Adipose tissue (tissue), 3 donors: Measurements from ENCODE around the gene ZNF618. TPM values are rescaled to one million over a fixed set of nuclear protein-coding genes. Genes with fewer than 3 reads are reported as not detected.

ENCODE experiments used
- H3K27ac ChIP-seq: one replicate; pipeline ENCODE4 v1.5.1; 2013; ENCODE audit warnings: low read depth, low read length
- WGBS, 3 donors: extraction: QIAGEN DNeasy Blood & Tissue Kit; methylation state at CpG; one replicate each; pipeline ENCODE4 v1.1.7; 2013; 5-methylcytosine and 5-hydroxymethylcytosine counted together
- polyA plus RNA-seq, 3 donors: library from polyadenylated mRNA; stranded (reverse); fragments of 200-250 nt; gene quantifications; one replicate each; pipeline ENCODE4 v1.2.3, GENCODE V29; 2013
- donor health status: healthy with polysubstance abuse.
- donor health status: Bipolar disorder and iron deficiency.
- donor health status: healthy.

ZNF618 gene
- polyA plus RNA-seq, 3 donors: 2.6 to 3.9 (median 2.6) TPM

DNA sequence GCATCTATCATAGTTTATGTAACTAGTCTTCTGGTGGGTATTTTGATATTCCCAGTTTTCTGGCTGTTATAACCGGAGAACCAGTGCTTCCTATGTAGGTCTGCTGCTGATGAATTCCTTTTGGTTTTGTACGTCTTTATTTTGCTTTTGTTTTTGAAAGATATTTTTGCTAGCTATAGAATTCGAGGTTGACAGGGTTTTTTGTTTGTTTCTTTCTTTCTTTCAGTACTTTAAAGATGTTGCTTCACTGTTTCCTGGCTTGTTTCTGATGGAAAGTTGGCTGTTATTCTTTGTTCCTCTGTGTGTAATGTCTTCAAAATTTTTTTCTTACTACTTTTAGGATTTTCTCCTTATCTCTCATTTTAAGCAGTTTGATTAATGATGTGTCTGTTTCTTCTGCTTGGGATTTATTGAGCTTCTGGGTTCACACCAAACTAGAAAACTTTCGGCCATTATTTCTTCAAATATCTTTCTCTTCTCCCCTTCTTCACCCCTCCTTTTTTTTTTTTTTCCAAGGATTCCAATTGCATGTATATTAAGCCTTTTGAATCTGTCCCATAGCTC, 27.5 kb downstream of the ZNF618 start:
- 74 to 90% (median 75%) methylated on average over 4 of the region's 4 CpGs for WGBS, 3 donors
- no peak overlapping the region for H3K27ac ChIP-seq

DNA sequence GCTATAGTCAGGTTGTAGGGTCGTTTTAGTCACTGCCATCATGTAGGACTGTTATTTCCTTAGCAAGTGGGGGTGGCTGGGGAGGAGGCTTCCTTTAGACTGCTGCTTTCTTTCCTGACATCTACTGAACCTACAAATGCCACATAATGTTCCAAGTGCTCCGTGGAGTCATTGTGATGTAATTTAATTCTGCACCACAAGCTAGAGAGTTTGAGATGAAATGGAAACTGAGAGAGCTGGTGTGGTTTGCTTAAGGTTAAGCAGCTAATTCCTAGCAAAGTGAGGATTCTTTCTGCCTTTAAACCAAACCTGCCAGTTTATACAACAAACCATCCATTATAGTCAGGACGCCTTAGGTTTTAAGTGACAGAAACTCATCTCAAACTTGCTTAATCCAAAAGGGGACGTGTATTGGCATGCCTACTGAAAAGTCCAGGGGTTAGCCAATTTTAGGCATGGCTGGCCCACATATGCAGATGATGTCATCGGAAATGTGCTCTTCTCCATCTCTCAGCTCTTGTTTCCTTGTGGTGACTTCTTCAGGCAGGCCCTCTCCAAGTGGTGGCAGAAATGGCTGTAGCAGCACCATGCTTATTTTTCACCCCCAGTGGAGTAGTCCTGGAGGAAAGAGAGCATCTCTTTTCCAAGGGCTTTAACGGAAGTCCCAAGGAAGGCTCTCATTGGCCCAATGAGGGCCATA, 30.5 kb downstream of the ZNF618 start:
- H3K27ac ChIP-seq: no peak overlapping the region
- 69 to 86% (median 69%) methylated on average over 6 of the region's 6 CpGs for WGBS, 3 donors

DNA sequence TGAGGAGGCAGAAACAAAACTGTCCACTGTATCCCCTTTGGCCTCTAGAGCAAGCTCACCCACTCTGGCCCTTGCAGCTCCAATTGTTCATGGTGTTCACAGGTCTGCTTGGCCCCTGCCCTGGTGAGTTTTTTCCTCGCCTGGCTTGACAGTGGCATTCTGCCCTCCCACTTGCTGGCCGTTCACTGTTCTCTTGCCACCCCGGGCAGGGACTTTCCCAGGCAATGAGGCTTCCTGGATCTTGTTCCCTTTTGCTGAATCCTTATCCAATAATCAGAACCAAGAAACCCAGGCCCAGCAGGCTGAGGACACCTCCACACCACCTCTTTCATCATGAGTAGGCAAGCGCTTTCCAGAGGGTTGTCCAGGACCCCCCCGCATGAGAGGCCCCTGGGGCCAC, 31.2 kb downstream of the ZNF618 start:
- WGBS, 3 donors: 84 to 91% (median 84%) methylated on average over 5 of the region's 5 CpGs
- H3K27ac ChIP-seq: no peak overlapping the region

DNA sequence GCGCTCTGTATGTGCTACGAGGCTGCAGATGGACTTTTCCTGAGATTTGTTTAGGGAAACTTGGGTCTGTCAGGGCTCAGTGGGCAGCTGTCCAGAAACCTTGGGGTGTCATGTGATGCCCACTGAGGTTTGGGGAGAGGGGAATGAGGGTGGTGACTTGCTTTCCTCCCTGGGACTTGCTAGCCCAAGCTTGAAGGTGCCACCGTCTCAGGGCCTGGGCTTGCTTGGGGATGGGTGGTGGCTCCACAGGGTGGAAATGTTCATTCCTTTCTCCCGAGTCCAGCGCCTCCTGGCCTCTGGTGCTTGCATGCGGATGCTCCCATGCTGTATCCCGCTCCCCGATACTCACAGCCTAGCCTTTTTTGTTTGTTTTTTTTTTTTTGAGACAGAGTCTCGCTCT, 33.3 kb downstream of the ZNF618 start:
- H3K27ac ChIP-seq: no peak overlapping the region
- 87 to 98% (median 94%) methylated on average over 9 of the region's 9 CpGs for WGBS, 3 donors

DNA sequence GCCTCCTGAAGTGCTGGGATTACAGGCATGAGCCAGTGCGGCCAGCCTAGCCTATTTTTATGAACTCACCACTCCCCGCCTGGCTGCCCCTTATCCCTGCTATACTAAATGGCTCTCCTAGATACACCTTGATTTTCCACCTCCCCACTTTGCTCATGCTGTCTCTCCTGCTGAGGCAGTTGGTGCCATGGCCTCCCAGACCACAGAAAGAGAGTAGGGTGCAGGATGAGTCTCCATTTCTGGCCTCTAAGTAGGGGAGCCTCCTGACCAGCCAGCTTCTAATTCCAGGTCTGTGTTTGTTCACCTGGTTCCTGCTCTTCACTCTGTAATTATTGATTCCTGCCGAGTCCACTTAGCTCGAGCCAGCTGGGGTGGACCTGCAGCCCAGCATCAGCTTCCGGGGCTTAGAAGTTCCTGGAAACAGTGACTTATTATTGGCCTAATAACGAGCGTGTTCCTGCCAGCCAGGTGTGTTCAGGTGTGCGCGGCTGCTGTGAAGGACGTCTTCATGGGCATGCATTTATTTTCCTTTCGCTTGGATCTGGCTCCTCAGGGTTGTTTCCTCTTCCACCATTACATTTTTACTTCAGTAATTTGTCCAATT, 34.0 kb downstream of the ZNF618 start:
- H3K27ac ChIP-seq: no peak overlapping the region
- 34 to 88% (median 87%) methylated on average over 11 of the region's 11 CpGs for WGBS, 3 donors

DNA sequence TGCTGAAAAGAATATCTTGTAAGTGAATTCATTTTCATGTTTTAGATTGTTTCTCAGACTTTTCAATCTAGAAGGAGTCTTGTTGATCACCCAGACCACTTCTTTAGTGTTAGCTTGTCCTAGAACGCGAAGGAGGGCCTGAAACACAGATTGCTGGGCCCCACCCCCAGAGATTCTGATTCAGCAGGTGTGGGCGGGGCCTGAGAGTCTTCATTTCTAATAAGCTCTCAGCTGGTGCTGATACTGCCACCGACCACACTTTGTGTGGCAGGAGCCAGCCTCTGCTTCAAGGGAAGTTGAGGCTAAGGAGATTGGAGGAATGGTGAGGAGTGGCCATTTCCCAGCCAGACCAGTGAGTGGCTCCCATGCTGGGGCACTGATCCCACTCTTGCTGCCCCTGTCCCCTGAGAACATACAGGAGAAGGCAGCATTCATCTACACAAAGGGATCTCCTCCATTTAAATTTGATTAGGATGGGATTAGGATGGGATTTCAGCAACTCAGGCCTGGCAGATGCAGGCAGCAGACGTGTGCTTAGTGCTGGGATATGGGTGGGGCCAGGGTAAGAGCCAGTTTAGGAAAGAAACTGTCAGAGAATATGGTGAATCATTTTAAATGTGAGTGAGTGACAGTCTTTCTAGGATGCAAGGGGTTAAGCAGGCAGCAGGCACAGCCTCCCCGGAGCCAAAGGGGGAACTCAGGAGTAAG, 35.9 kb downstream of the ZNF618 start:
- 62 to 83% (median 80%) methylated on average over 6 of the region's 6 CpGs for WGBS, 3 donors
- no peak overlapping the region for H3K27ac ChIP-seq

DNA sequence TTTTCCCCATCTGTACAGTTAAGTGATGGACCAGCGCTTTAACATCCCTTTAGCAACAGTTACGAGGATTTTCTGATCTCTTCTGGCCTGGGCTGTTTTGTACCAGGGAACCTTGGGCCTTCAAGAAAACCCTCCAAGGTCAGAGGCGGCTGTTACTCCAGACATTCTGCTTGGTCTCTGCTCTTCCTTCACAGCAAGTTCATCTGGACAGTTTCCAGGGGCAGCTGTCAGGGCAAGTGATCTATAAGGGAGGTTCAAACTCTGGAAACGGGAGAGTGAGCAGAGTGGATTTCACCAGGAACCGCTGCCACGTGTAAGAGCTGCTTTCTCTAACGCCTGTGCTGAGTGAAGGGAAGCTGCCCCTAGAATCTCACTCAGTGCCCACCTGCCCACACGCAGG, 36.7 kb downstream of the ZNF618 start:
- WGBS, 3 donors: 54 to 76% (median 65%) methylated on average over 8 of the region's 8 CpGs
- no peak overlapping the region for H3K27ac ChIP-seq

DNA sequence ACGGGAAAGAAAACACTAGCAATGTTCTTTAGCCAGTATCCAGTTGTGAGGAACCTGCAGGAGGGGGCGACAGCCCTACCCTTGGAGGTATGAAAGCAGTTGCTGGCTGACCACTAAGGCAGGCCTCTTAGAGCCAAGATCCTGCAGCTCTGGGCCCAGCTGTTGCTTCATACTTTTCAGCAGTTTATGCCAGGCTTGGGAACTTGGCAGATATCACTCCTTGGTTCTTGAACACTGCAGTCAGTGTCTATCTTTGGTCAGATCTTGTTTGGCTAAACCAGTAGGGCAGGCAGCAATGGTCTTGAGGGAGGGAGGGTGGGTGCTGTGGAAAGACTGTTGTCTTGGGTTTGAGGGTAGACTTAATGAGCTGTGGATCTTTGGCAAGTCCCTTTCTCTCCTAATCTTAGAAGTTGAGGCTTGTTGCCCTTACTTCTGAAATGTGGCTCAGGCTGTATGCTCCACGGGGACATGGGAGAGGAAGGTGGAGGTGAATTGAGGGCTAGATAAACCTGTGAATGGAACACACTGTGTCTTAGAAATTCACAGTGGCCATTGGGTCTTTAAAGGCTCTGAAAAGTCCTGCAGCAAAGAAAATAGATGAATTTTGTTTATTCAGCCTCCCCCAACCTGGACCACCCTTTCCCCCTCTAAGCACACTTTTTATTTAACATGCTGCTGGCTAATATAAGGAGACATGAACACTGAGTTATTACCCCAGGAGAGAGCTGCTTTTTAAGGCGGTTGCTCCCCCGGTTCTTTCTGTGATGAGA, 37.5 kb downstream of the ZNF618 start:
- 77 to 88% (median 85%) methylated on average over 5 of the region's 5 CpGs for WGBS, 3 donors
- no peak overlapping the region for H3K27ac ChIP-seq

DNA sequence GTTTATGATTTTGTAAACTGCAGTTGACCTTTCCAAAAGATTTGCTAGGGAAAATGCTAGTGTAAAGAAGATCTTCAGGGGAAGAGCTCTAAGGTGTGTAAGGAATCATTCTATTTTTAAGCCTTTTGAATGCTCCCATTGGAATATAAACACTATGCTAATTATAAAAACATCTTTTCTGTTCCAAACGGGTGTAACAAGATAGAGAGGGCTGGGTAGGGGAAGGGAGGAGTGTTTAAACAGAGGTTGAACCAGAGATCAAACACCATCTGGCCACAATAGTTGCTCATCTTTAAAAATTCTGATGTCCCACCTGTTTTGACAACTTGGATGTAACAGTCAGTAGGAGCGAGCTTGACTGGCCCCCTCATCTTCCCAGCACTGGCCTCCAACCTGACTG, 38.4 kb downstream of the ZNF618 start:
- H3K27ac ChIP-seq: no peak overlapping the region
- WGBS, 3 donors: 66 to 70% (median 69%) methylated on average over 2 of the region's 2 CpGs

DNA sequence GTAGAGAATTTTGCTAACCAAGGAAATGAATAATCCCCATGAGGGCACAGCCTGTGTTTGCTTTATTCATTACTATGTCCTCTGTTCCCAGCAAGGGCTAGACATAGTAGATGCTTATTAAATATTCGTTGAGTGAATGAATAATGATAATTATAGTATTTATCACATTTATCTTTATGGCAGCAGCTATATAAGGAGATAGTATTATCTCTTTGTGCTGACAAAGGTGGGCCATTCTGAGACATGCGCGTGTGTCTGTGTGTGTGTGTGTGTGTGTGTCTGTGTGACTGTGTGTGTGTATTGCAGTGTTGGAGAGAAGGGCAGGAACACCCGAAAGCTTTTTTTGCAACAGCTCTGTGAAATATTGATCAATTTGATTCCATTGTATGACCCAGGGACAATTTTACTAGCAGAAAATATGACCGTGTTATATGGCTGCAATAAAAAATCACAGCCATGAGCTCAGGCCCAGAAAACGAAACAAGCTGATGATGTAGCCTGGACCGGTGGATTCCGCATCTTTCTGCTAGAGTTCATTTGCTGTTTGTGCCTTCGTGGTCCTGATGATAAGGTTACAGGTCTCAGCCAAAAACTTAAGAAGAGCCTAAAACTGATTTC, 39.8 kb downstream of the ZNF618 start:
- no peak overlapping the region for H3K27ac ChIP-seq
- WGBS, 3 donors: 88 to 96% (median 94%) methylated on average over 9 of the region's 9 CpGs

DNA sequence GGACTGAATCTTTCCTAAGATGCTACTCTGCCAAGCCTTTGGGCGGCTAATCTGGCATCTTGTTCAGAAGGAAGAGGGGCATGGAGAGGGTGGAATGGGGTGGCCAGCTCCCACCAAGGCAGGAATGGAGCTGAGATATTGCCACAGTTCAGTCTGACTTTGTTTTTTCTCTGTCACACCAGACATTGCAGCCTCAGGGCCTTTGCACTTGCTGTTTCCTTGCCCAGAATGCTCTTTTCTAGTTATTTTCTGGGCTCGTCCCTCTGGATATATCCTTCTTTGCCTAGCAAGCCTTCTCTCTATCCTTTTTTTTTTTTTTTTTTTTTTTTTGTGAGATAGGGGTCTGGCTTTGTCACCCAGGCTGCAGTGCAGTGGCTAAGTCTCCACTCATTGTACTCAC, 40.8 kb downstream of the ZNF618 start:
- WGBS, 3 donors: 98% methylated on average over 2 of the region's 2 CpGs
- H3K27ac ChIP-seq: no peak overlapping the region

DNA sequence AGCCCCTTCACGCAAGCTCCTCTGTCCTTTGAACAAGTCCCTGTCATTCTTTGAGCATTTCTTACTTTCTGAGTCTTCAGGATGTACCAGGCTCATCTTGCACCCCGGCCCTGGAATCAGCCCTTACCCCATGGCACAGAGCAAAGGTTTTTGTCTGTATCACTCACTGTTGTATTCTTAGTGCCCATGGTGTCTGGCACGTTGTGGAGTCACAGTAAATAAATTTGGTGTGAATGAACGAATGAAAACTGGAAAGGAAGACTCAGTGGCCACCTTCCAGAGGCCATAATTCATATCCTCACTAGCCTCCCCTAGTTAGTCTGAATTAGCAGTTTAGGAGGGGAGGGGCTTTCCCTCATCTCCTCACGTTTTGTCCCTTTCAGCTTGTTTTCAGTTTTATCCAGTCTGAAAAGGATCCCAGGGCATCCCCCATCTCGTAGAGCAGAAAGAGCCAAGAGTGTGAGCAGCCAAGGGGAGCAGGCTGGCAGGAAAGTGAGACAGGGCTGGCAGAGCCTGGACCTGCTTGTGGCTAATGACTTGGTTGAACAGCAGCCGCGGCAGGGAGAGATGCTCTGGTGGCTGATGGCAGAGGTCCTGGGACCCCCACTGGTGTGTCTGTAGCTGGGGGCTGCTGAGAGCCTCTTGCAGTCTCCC, 42.7 kb downstream of the ZNF618 start:
- 70 to 90% (median 77%) methylated on average over 8 of the region's 8 CpGs for WGBS, 3 donors
- no peak overlapping the region for H3K27ac ChIP-seq

DNA sequence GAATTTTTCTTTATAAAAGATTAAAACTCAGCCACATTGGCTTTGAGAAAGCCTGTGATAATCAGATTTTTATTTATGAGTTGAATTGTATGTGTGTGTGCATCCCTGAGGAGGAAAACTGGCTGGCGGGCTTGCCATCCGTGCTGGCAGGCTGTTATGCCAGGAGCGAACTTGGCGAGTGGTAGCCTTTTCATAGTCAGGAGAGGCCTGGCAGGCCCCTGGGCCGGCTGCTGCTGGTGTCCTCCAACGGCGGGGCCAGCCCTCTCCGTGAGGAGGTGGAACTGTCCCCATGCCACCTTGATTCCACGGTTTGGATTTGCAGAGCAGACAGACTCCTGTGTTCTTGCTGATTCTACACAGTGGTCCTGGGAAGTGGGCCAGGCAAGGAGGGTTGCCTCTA, 43.3 kb downstream of the ZNF618 start:
- no peak overlapping the region for H3K27ac ChIP-seq
- WGBS, 3 donors: 84 to 91% (median 88%) methylated on average over 9 of the region's 9 CpGs

DNA sequence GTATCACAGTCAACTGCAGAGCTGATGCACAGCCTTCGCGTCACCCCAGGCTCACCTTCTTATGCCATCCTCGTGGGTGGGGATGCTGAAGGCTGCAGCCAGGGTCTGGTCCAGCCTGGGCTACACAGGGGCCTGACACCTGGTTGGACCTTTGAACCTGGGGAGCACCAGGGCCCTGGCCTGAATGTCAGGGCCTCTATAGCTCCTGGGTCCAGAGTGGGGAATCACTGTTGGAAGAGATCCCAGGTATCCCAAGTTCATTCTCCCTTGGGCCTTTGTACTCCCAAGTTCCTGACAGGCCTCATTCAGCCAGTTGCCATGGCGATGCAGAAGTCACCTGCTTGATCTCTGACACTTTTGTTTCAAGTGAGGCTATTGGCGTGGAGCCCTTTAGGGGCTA, 43.8 kb downstream of the ZNF618 start:
- 95 to 96% (median 95%) methylated on average over 5 of the region's 5 CpGs for WGBS, 3 donors
- no peak overlapping the region for H3K27ac ChIP-seq

DNA sequence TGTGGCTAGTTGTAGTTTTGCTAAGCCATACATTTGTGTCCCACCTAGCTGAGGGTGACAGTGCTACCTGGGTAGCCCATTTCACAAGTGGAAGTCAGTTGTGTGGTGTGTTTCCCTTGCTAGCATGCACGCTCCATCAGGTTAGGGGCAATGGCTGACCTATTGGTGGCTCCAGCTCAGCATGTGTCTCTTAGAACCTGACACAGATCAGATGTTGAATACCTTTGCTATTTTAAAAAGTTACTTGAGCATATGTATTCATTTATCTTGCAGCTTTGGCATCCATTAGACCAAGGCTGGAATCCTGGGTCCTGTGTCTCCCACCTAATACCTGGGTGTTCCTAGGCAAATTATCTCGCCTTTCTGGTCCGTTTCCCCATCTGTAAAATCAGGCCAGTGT, 44.8 kb downstream of the ZNF618 start:
- whole genome bisulfite sequencing, 3 donors: 94 to 99% (median 96%) methylated on average over 3 of the region's 3 CpGs
- H3K27ac ChIP-seq: no peak overlapping the region

DNA sequence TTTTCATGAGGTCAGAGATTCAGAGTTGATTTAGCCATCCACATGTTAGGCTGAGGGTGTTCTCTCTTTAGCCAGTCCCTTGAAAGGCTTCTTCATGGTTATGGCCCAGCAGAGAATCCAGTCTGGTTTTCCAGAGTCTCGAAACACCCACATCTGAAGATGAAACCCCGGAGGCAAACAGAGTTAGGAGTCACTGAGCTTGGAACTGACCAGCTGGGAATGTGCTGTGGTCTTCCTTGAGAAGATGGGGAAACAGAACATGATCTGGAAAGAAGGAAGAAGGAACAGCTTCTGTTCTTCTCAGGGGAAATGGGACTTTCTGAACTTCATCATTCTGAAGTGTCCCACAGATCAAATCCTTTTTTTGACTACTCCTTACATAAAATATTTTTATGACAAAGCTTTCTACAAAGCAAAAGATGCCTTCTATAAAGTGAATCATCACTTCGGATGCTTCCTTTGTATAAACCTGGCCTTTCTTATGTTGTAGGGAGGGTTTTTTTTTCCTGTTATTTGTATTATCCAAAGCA, 45.4 kb downstream of the ZNF618 start:
- 86 to 95% (median 92%) methylated on average over 3 of the region's 3 CpGs for WGBS, 3 donors
- H3K27ac ChIP-seq: no peak overlapping the region

DNA sequence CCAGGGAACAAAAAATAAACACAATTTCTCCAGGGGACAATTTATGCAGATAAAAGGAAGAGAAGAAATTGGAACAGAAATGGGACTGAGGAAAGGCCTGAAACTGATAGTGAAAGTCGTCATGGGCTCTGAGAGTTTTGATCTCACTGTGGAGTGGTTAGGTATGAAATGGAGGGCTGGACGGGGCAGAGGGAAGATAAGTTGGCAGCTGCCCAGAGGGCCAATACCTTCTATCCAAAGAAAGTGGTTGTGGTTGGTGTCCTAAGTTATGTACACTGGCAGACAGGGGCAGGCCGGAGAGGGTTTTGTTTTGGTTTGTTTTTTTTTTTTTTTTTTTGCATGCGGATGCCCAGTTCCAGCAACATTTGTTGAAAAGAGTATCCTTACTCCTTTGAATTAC, 46.1 kb downstream of the ZNF618 start:
- H3K27ac ChIP-seq: no peak overlapping the region
- 81 to 88% (median 83%) methylated on average over 4 of the region's 4 CpGs for WGBS, 3 donors

DNA sequence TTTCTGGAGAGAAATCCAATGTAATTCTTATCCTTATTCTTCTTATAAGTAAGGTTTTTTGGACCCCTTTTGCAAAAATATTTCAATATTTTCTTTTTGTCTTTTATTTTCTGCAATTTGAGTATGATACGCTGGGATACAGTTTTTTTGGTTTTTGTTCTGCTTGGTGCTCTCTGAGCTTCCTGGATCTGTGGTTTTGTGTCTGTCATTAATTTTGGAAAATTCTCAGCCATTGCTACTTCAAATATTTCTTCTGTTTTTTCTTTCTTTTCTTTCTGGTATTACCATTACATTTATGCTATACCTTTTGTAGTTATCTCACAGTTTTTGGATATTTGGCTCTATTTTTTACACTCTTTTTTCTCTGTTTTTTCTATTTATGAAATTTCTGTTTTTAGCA, 50.1 kb downstream of the ZNF618 start:
- 56 to 98% (median 95%) methylated on average over 1 of the region's 1 CpG for WGBS, 3 donors
- H3K27ac ChIP-seq: no peak overlapping the region
